GM10266 (cell line): Measurements from ENCODE around the gene OSTM1.
A peak's percentile ranks its signal among the peaks of the same experiment; 100 is the strongest.

ENCODE experiments used
- DNase-seq: peaks from one replicate; pipeline ENCODE4 v3.0.0; 2012; ENCODE audit errors: extremely low spot score
- CTCF ChIP-seq: IDR thresholded peaks from 2 replicates; pipeline ENCODE4 v1.5.1; 2012; ENCODE audit warnings: mild to moderate bottlenecking, low read depth; ENCODE audit not compliant: control insufficient read depth, insufficient read depth; ENCODE audit errors: missing control alignments

The OSTM1 gene

GRCh38 chr6:108113557-108114519 is 39.3 kb upstream of the OSTM1 start:
- peak; percentile 30 for TF ChIP-seq CTCF
- DNase-seq, result peak; percentile 54

- TF ChIP-seq CTCF, result no peak
- DNase-seq, result no peak
Observed at GRCh38 chr6:108108374-108108773, 33.8 kb upstream of the OSTM1 start.

- no peak for DNase-seq
- no peak for TF ChIP-seq CTCF
Observed at GRCh38 chr6:108107102-108107501, 32.6 kb upstream of the OSTM1 start.

- DNase-seq, result no peak
- TF ChIP-seq CTCF, result no peak
Observed at GRCh38 chr6:108106694-108107093, 32.2 kb upstream of the OSTM1 start.

- no peak for DNase-seq
- no peak for TF ChIP-seq CTCF
Observed at GRCh38 chr6:108106261-108106660, 31.7 kb upstream of the OSTM1 start.

GRCh38 chr6:108105571-108105970 is 31.0 kb upstream of the OSTM1 start:
- TF ChIP-seq CTCF, result no peak

GRCh38 chr6:108102965-108103364 is 28.4 kb upstream of the OSTM1 start:
- DNase-seq, result no peak

More at GRCh38 chr6:108105571-108105970, 31.0 kb upstream of the OSTM1 start:
- DNase-seq, result no peak

More at GRCh38 chr6:108102965-108103364, 28.4 kb upstream of the OSTM1 start:
- no peak for TF ChIP-seq CTCF
